Activated T-helper 17 cell treated with anti-CD3 and anti-CD28 coated beads, Interleukin-2, amount 50 U/mL, for 72 hours (primary cell): ENCODE results near the gene ITK. TPM values are rescaled to one million over a fixed set of nuclear protein-coding genes. Genes with fewer than 3 reads are reported as not detected.
"Not testable (repeated sequence)": the region's sequence is repeated elsewhere in the genome, so short reads cannot be mapped to it uniquely, and the experiment has no call there.

Experiments used
- ATAC-seq: fragments of 150-1000 bp; cut with Tn5 transposase; replicated peaks from 2 replicates; pipeline ENCODE4 v1.10.0; 2021; ENCODE audit warnings: mild to moderate bottlenecking, moderate library complexity
- H3K27ac Mint-ChIP-seq: one replicate; pipeline ENCODE4 v1.8.0; 2022; ENCODE audit warnings: mixed read lengths
- H3K27me3 Mint-ChIP-seq: one replicate; pipeline ENCODE4 v1.8.0; 2022; ENCODE audit warnings: mixed read lengths
- H3K36me3 Mint-ChIP-seq: one replicate; pipeline ENCODE4 v1.8.0; 2022; ENCODE audit warnings: low read depth, mild to moderate bottlenecking, mixed read lengths
- H3K4me1 Mint-ChIP-seq: one replicate; pipeline ENCODE4 v1.8.0; 2022; ENCODE audit warnings: mixed read lengths
- H3K4me3 Mint-ChIP-seq: one replicate; pipeline ENCODE4 v1.8.0; 2022; ENCODE audit warnings: mild to moderate bottlenecking, mixed read lengths
- H3K9me3 Mint-ChIP-seq: one replicate; pipeline ENCODE4 v1.8.0; 2022; ENCODE audit warnings: mixed read lengths
- total RNA-seq, 2 donors: library from RNA; stranded (reverse); gene quantifications; one replicate each; pipeline ENCODE4 v1.2.3, GENCODE V29; 2022

Gene ITK
- total RNA-seq, 2 donors from 2014 or later, result 144 to 277 TPM

DNA sequence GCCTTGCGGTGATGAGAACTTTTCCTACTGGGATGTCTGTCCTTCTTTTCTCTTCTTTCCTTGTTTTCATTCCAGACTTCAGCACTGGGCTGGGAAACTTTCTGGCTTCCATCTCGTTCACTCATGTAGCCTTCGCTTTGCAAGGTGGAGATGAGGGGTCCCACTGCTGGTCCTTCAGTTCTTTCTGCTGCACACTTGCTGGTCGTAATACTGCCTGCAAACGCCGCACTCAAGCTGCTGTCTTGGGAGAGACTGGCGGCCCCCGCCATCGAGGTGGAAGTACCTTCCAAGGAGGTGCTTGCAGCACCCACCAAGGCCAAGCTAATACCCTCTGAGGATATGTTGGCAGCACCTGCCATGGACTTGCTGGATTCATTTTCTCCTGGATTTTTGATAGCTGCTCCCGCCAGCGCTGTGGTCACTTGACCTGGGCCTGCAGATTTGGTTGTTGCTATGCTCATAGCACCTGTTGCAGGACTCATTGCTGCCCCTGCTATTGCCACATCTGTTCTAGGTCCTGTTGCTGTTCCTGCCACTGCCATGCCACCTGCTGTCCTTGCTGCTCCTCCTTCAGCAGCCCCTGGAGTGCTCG, 17.6 kb upstream of the ITK start:
- no peaks in the 10 kb centered on the region for H3K27me3 Mint-ChIP-seq
- peaks cover 6% of the 10 kb centered on the region for H3K36me3 Mint-ChIP-seq
- peaks cover 50% of the 10 kb centered on the region for H3K4me1 Mint-ChIP-seq
- peaks cover 5% of the 10 kb centered on the region for H3K9me3 Mint-ChIP-seq
- H3K27ac Mint-ChIP-seq, result peak overlapping the region; percentile 48
- no peak for ATAC-seq
- H3K4me3 Mint-ChIP-seq, result no peak overlapping the region

DNA sequence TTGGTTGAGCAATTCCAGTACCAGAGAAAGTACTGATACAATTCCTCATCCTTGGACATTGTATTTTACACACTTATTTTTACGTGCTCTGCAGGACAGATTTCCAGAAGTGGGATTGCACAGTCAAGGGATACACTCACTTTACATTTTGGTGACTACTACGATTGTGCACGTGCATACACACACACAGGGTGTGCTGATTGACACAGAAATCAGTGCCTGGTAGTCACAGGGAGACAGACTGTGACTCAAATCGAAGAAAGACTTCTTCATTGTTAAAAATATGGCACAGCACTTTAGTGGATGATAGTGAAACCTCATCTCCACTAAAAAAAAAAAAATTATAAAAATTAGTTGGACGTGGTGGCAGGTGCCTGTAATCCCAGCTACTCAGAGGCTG, 16.1 kb upstream of the ITK start:
- Mint-ChIP-seq H3K4me3 (peak overlapping the region; percentile 78), H3K36me3 (no peaks in the 10 kb centered on the region), H3K4me1 (peaks cover 49% of the 10 kb centered on the region), H3K27me3 (no peaks in the 10 kb centered on the region), H3K27ac (peak overlapping the region; percentile 82), H3K9me3 (no peaks in the 10 kb centered on the region)
- ATAC-seq, result peak; percentile 33

DNA sequence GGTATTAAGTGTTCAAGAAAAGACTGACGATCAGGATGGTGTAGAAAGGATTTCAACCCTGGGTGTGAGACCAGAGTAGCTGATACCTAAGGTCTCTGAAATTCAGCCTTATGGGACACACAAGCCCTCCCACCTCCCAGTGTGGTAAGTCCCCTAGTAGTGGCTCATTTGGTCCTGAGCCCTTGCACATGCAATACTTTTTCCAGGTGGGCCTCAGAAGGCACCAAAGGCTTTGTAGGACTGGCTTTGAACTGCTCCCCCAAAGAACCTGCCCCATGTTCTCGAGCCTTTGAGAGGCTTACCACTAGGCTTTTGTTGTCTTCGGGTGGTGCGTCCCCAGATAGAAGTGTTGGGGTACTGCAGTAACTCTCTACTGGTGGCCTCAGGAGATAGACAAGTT, 15.4 kb upstream of the ITK start:
- ATAC-seq, result no peak
- peak overlapping the region; percentile 78 for H3K4me3 Mint-ChIP-seq
- peaks cover 47% of the 10 kb centered on the region for H3K4me1 Mint-ChIP-seq
- H3K27ac Mint-ChIP-seq, result peak overlapping the region; percentile 97
- H3K36me3 Mint-ChIP-seq, result no peaks in the 10 kb centered on the region
- no peaks in the 10 kb centered on the region for H3K27me3 Mint-ChIP-seq
- peaks cover 1% of the 10 kb centered on the region for H3K9me3 Mint-ChIP-seq

DNA sequence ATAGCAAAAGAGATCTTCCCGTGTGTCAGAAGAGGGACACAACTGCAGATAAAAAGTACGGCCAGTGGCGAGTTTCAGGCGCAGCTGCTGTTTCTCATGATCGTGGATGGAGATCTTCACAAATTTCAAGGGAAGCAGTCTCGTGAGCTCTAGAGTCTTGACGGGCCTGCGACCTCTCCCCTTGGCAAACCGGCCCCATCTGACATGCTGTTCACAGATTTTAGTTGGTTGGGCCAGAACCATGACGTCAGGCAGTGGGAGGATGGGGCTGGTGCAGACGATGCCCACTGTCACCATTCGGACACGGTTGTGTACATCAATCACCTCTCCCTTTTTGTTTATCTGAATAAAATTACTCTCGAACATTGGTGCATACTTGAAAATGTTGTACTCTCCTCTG, 15.0 kb upstream of the ITK start:
- peaks cover 4% of the 10 kb centered on the region for H3K9me3 Mint-ChIP-seq
- H3K4me1 Mint-ChIP-seq, result peaks cover 50% of the 10 kb centered on the region
- no peaks in the 10 kb centered on the region for H3K36me3 Mint-ChIP-seq
- no peak for ATAC-seq
- H3K4me3 Mint-ChIP-seq, result peak overlapping the region; percentile 78
- peak overlapping the region; percentile 97 for H3K27ac Mint-ChIP-seq
- no peaks in the 10 kb centered on the region for H3K27me3 Mint-ChIP-seq

DNA sequence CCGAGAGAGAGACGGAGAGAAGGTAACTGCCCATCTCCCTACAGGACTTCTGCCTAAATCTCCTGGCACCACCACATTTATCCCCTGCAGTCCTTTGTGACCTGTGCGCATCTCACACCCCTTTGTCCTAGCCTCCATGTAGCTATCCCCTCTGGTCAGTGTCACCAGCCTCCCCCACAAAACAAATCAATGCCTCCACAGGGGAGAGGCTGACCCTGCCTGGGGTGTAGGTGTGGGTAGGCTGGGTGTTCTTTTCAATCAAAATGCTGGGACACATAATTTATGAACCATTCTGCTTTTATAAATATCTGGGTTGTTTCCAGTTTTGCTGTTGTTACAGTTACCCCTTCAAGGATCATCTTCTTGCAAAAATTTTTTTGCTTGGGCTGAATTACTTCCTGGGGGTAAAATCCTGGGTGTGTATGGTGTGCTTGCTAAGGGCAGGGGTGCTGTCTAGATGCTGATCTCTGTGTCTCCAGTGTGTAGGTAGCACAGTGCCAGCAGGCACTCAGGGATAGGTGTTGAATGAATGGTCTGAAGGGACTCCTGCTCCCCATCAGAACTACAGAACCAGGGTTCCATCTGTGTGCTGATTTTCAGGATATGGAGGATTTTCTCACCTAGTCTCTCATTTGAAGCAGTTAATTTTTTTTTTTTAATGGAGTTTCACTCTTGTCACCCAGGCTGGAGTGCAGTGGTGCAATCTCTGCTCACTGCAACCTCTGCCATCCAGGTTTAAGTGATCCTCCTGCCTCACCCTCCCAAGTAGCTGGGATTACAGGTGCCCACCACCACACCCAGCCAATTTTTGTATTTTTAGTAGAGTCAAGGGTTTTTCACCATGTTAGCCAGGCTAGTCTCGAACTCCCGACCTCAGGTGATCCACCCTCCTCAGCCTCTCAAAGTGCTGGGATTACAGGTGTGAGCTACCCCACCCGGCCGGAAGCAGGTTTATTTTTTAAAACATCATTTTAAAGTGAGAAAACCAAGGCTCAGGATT, 14.1 kb upstream of the ITK start, which contains the start of gene GARIN3:
TSS of gene GARIN3 (minus strand) at position 51 of the 1,000 bp plus-strand sequence. CDS start 96 bp downstream, outside the sequence.
- H3K27ac Mint-ChIP-seq, result peak within 1 kb of the TSS; percentile 97
- peaks cover 51% of the 10 kb centered on the region for H3K4me1 Mint-ChIP-seq
- ATAC-seq, result no peak
- H3K27me3 Mint-ChIP-seq, result no peaks in the 10 kb centered on the region
- H3K36me3 Mint-ChIP-seq, result no peaks in the 10 kb centered on the region
- H3K9me3 Mint-ChIP-seq, result peaks cover 10% of the 10 kb centered on the region
- H3K4me3 Mint-ChIP-seq, result peak within 1 kb of the TSS; percentile 78

DNA sequence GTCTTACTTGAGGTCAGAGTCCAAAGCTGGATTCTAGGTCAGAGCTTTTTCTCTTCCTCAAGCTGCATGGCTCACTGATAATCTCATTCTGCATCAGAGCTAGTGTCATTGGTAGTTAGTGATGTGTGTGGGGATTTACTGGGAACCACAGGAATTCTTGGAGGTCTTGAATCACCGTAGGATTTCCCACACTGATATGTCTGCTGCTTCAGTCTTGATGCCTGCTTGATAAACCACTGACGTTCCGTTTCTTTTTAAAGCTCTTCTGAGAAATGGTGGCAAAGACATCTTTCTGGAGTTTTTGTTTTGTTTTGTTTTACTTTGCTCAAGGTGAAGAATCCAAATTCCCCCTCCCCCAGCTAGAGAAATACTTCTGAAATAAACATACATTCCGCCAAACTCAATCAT, 13.4 kb upstream of the ITK start:
- peaks cover 50% of the 10 kb centered on the region for H3K4me1 Mint-ChIP-seq
- H3K27ac Mint-ChIP-seq, result peak overlapping the region; percentile 97
- no peaks in the 10 kb centered on the region for H3K36me3 Mint-ChIP-seq
- peak overlapping the region; percentile 78 for H3K4me3 Mint-ChIP-seq
- peak; percentile 92 for ATAC-seq
- H3K27me3 Mint-ChIP-seq, result no peaks in the 10 kb centered on the region
- peaks cover 10% of the 10 kb centered on the region for H3K9me3 Mint-ChIP-seq

DNA sequence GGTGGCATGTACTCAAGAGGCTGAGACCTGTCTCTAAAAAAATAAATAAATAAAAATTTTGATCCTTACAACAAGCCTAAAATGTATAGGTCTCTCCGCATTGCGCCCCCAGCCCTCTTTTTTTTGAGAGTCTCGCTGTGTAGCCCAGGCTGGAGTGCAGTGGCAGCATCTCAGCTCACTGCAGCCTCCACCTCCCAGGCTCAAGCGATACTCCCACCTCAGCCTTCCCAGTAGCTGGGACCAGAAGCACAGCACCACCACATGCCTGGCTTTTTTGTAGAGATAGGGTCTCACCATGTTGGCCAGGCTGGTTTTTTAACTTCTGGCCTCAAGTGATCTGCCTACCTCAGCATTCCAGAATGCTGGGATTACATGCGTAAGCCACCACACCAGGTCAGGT, 12.4 kb upstream of the ITK start:
- Mint-ChIP-seq H3K27ac (peak overlapping the region; percentile 97), H3K9me3 (peaks cover 10% of the 10 kb centered on the region), H3K4me3 (peak overlapping the region; percentile 78), H3K4me1 (peaks cover 55% of the 10 kb centered on the region), H3K27me3 (no peaks in the 10 kb centered on the region), H3K36me3 (no peaks in the 10 kb centered on the region)
- ATAC-seq, result no peak

DNA sequence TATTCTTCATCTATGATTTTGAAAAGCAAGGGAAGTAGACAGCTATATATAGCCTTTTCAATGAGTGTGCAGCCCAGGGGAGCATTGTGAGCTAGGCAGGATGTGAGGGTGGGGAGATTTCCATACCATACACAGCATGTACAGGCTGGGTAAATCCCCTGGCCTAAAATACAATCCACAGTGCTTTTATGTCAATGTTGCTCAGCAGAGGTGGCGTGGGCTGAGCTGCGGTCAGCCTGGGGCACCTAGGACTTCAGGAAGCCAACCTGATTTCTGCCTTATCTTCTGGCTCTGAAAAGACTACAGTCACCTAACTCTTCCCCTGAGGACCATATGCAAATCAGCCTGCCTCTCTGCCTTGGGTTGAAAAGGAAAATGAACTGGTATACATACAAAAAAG, 8.2 kb upstream of the ITK start:
- H3K36me3 Mint-ChIP-seq, result no peaks in the 10 kb centered on the region
- peaks cover 10% of the 10 kb centered on the region for H3K9me3 Mint-ChIP-seq
- peak overlapping the region; percentile 97 for H3K27ac Mint-ChIP-seq
- peaks cover 47% of the 10 kb centered on the region for H3K4me1 Mint-ChIP-seq
- peak; percentile 94 for ATAC-seq
- H3K27me3 Mint-ChIP-seq, result no peaks in the 10 kb centered on the region
- peak overlapping the region; percentile 91 for H3K4me3 Mint-ChIP-seq

DNA sequence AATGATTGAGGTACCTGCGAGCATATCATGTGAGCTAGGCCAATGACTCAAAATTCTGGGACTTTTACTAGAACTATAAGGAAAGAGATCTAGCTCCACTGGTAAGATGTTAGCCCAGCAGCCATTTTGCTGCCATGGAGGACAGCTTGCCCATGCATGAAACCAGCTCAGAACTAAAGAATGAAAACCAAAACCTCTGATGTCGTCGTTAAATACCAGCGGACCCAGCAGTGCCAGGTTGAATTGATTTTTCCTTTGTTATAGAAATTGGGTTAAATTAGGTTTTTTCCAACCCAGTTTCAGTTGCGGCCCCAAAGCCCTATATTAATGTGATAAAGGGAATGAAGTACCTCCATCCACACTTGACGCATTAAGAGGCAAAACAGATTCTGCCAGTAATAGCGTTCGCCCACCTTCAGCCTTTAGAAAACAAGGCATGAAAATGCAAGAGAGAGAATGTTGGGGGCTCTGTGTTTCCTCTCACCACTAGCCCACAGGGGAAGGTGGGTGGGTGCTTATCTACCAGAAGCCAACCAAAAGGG, 5.5 kb upstream of the ITK start:
- Mint-ChIP-seq H3K4me3 (peak overlapping the region; percentile 84), H3K36me3 (peaks cover 11% of the 10 kb centered on the region), H3K27me3 (no peaks in the 10 kb centered on the region), H3K27ac (peak overlapping the region; percentile 93), H3K9me3 (peaks cover 14% of the 10 kb centered on the region), H3K4me1 (peaks cover 53% of the 10 kb centered on the region)
- peak; percentile 4 for ATAC-seq

DNA sequence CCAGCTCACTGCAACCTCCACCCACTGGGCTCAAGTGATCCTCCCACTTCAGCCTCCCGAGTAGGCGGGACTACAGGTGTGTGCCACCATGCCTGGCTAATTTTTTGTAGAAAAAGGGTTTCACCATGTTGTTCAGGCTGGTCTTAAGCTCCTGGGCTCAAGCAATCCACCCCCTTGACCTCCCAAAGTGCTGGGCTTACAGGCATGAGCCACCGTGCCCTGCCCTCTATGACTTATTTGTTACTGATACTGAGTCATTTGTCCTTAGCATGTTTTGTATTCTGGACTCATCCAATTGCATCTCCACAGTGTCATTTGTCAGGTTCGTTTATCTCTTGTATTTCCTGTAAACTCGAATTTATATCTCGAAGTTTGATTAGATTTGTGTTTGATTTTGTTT, 2.7 kb upstream of the ITK start:
- Mint-ChIP-seq H3K4me3 (peak overlapping the region; percentile 84), H3K9me3 (peaks cover 4% of the 10 kb centered on the region), H3K4me1 (peaks cover 40% of the 10 kb centered on the region), H3K27ac (peak overlapping the region; percentile 97), H3K36me3 (peaks cover 39% of the 10 kb centered on the region), H3K27me3 (no peaks in the 10 kb centered on the region)
- peak; percentile 78 for ATAC-seq

DNA sequence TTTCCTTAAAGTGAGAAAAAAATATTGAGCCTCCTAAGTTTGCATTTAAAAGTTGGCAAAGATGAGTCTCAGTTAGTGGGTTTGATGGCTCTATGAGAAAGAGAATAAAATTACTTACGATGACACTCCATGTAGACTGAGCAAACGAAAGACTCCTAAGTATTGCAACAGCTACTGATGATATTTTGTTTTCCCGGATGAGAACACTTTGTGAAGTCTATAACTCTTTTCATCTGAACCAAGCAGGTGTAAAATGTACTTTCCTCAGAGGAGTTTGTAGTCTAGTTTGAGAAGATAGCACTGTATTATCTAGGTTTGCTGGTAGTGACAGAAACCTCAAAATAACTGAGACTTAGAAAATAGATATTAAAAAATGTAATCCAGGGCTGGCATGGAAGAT, 1.7 kb upstream of the ITK start:
- Mint-ChIP-seq H3K36me3 (peaks cover 49% of the 10 kb centered on the region), H3K4me1 (peaks cover 37% of the 10 kb centered on the region), H3K4me3 (peak overlapping the region; percentile 84), H3K27me3 (no peaks in the 10 kb centered on the region), H3K27ac (peak overlapping the region; percentile 97), H3K9me3 (peaks cover 4% of the 10 kb centered on the region)
- ATAC-seq, result no peak

DNA sequence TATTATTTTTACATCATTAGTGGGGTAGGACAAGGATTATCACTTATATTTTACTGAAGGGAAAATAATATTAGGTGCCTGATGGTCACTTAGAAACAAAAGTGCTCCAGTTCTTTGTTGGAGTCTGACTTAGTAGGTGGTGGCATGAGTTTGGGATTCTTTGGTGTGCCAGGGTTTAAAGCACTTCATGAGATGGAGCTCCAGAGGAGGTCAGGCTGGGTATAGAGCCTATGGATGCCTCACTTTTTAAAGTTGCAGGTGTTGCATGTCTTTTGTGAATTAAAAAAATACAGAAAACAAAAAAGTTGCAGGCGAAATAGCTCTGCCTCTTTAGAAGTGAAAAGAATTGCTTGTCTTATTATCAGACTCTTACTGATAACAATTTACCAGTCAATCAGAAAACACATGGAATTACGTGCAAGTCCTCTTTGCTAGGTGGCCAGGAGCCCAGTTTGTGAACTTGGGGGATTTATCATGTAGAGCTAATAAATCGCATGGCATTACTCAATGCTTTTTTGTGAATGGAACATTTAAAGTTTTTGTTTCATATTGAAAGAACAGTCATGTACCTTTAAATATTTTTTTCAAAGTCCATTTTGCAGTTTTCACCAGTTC, 1.6 kb downstream of the ITK start:
- H3K9me3 Mint-ChIP-seq, result peaks cover 4% of the 10 kb centered on the region
- no peak for ATAC-seq
- peaks cover 32% of the 10 kb centered on the region for H3K4me1 Mint-ChIP-seq
- peak overlapping the region; percentile 97 for H3K27ac Mint-ChIP-seq
- H3K36me3 Mint-ChIP-seq, result peaks cover 82% of the 10 kb centered on the region
- no peaks in the 10 kb centered on the region for H3K27me3 Mint-ChIP-seq
- H3K4me3 Mint-ChIP-seq, result peak overlapping the region; percentile 84

DNA sequence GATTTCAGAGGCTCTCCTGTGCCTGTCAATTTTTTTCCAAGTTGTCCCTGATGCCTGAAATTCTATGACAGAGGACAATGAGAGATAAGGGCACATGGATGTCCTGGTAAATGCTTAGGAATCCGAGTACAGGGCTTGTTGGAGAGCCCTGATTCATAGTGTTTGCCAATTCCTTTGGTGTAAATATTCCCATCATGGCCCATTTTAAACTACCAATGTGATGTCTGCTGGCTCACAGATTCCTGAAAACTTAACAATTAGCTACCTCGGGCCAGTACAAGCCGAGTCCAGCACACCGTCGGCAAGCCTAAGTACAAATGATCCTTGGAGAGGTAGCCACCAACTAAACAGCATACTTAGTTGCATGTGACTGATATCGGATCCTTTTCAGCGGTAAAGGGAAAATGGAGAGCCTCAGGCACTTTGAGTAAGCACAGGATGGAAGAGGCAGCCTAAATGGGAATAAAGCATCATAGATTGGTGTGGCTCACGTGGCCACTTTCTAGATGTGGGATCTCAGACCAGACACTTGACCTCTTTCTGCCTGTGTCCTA, 3.6 kb downstream of the ITK start:
- Mint-ChIP-seq H3K4me3 (peak overlapping the region; percentile 84), H3K27me3 (no peaks in the 10 kb centered on the region), H3K27ac (peak overlapping the region; percentile 72), H3K4me1 (peaks cover 34% of the 10 kb centered on the region), H3K9me3 (no peaks in the 10 kb centered on the region), H3K36me3 (peaks cover 91% of the 10 kb centered on the region)
- no peak for ATAC-seq

DNA sequence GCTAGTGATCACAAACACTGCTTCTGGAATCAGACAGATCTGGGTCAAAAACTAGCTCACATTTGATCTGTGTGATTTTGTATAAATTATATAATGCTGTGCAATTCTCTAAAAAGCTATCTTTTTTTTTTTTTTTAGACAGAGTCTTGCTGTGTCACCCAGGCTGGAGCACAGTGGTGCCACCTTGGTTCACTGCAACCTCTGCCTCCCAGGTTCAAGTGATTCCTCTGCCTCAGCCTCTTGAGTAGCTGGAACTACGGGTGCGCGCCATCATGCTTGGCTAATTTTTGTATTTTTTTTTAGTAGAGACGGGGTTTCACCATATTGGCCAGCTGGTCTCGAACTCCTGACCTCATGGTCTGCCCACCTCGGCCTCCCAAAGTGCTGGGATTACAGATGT, 4.5 kb downstream of the ITK start:
- Mint-ChIP-seq H3K27ac (peak overlapping the region; percentile 72), H3K4me1 (peaks cover 26% of the 10 kb centered on the region), H3K4me3 (peak overlapping the region; percentile 84), H3K36me3 (peaks cover 100% of the 10 kb centered on the region)
- not testable (repeated sequence) for ATAC-seq, H3K9me3 Mint-ChIP-seq, H3K27me3 Mint-ChIP-seq
